Measurements from ENCODE around the gene ISLR.

ISLR gene

DNA sequence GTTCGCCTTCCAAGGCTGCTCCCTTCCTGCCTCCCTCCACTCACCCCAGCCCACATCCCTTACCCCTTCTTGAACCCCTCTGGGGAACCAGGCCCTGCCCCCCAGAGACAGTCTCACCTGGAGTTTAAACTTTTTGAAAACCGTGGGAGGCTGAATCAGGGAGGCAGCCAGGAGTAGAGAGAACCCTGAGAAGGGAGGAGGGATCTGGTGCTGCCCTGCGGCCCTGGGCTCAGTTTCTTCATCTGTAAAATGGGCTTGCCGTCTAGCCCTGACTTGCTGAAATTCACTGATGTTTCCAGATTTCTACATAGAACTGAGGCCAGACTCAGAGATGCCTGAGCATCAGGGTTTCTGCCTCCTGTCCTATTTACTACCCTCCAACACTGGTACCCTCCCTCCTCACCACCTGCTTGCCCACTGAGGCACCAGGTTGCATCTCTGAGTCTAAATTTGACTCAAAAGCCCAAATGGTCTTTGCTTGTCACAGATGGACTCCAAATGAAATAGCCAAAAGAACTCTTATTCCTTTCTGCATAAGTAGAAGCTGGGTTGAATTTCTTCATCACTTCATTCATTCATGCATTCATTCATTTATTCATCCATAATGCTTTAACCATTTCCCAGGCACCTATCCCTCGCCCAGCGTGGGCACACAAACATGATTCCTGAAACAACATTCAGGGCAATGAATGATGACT is 41.0 kb downstream of the ISLR start:
- no peak for TF ChIP-seq TAF1 (IDR thresholded peaks at IDR 0.05; ENCODE audit: borderline replicate concordance, insufficient read depth, low read length)
- no peak for TF ChIP-seq POLR2AphosphoS5 (IDR thresholded peaks at IDR 0.05; ENCODE audit: low read depth, low read length)
- TF ChIP-seq FOXP2 (optimal IDR thresholded peaks at IDR 0.05; ENCODE audit: borderline replicate concordance, extremely low read depth, extremely low read length, insufficient read depth) = no peak
- no peak for TF ChIP-seq SIN3A (IDR thresholded peaks at IDR 0.05; ENCODE audit: borderline replicate concordance, insufficient read depth, low read length)
- TF ChIP-seq, protein P1, sequence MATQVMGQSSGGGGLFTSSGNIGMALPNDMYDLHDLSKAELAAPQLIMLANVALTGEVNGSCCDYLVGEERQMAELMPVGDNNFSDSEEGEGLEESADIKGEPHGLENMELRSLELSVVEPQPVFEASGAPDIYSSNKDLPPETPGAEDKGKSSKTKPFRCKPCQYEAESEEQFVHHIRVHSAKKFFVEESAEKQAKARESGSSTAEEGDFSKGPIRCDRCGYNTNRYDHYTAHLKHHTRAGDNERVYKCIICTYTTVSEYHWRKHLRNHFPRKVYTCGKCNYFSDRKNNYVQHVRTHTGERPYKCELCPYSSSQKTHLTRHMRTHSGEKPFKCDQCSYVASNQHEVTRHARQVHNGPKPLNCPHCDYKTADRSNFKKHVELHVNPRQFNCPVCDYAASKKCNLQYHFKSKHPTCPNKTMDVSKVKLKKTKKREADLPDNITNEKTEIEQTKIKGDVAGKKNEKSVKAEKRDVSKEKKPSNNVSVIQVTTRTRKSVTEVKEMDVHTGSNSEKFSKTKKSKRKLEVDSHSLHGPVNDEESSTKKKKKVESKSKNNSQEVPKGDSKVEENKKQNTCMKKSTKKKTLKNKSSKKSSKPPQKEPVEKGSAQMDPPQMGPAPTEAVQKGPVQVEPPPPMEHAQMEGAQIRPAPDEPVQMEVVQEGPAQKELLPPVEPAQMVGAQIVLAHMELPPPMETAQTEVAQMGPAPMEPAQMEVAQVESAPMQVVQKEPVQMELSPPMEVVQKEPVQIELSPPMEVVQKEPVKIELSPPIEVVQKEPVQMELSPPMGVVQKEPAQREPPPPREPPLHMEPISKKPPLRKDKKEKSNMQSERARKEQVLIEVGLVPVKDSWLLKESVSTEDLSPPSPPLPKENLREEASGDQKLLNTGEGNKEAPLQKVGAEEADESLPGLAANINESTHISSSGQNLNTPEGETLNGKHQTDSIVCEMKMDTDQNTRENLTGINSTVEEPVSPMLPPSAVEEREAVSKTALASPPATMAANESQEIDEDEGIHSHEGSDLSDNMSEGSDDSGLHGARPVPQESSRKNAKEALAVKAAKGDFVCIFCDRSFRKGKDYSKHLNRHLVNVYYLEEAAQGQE (IDR thresholded peaks at IDR 0.05; ENCODE audit: insufficient read depth in 1 of 2, low read depth in 2 of 2, low read length in 2 of 2) = no peak

DNA sequence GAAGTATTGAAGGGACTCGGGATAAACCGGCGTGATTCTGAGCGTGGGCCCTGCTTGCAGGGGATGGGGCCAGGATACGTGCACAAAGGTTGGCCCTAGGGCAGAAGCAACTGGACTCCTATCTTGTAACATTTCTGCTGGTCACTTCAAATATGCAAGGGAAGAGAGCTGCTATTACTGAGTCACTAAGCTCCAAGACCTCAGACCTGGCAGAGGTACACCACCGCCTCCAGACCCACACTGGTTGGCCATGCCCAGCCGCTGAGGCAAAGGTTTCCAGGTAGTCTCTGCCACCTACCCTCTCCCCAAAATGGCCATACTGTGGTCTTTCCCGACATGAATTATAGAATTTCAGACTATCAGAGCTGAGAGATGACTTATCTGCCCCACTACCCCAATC is 42.4 kb downstream of the ISLR start:
- TF ChIP-seq, protein P1 (IDR thresholded peaks at IDR 0.05; ENCODE audit: insufficient read depth in 1 of 2, low read depth in 2 of 2, low read length in 2 of 2) = no peak
- no peak for TF ChIP-seq POLR2AphosphoS5 (IDR thresholded peaks at IDR 0.05; ENCODE audit: low read depth, low read length)
- no peak for TF ChIP-seq TAF1 (IDR thresholded peaks at IDR 0.05; ENCODE audit: borderline replicate concordance, insufficient read depth, low read length)
- TF ChIP-seq SIN3A (IDR thresholded peaks at IDR 0.05; ENCODE audit: borderline replicate concordance, insufficient read depth, low read length) = no peak

DNA sequence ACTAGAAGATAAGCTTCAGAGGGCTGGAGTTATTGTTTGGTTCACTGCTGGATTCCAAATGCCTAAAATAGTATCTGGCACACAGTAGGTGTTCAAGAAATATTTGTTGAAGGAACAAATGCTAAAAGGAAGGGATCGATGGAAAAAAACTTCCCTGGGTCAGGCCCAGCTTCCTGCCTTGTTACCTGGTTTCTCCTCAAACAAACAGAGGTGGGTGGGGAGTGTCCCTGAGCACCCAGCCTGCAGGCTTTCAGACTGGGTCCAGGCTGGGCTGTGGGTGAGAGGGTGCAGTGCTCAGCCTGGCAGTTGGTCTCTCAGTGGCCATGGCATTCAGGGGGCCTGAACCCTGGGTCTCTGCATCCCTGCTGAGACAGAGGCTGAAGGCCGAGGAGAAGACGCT is 43.4 kb downstream of the ISLR start:
- TF ChIP-seq POLR2AphosphoS5 (IDR thresholded peaks at IDR 0.05; ENCODE audit: low read depth, low read length) (no peak), TAF1 (IDR thresholded peaks at IDR 0.05; ENCODE audit: borderline replicate concordance, insufficient read depth, low read length) (no peak), SIN3A (IDR thresholded peaks at IDR 0.05; ENCODE audit: borderline replicate concordance, insufficient read depth, low read length) (no peak), FOXP2 (optimal IDR thresholded peaks at IDR 0.05; ENCODE audit: borderline replicate concordance, extremely low read depth, extremely low read length, insufficient read depth) (no peak)
- TF ChIP-seq, protein P1 (IDR thresholded peaks at IDR 0.05; ENCODE audit: insufficient read depth in 1 of 2, low read depth in 2 of 2, low read length in 2 of 2) = no peak

DNA sequence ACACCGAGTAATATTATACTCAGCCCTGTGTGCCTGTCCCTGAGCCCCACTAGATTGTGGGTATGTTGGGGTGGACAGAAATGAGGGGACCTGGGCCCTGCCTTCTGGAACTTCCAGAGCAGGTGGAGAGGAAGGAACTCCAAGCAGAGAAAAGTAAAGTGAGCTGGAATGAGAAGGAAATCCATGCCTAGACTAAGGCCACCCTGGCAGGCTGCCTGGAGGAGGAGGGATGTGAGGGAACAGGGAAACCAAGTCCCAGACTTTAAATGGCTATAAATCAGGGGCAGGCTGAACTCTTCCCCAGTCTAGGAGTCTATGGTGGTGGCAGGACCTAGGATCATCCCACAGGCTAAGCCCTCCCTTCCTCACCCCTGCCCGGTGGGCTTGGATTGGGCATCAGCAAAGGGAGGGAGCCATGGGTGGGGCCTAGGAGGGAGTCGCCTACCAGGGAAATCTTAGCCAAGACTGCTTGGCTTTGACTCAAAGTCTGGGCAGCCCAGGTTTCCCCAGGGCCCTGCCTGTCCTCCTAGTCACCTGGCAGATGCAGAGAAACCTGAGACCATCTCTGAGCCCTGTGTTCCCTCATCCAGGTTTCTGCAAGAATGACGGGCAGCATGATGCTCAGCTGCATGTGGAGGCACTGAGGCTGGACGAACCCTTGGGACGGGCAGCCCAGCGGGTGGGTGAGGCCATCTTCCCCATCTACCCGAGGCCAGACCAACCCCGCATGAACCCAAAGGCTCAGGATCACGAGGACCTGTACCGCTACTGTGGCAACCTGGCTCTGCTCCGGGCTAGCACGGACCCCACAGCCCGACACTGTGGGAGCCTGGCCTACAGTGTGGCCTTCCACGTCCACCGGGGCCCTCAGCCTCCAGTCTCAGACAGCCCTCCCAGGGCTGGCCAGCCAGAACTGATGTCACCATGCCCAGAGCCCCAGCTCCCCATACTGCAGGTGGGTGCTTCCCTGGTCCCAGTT is 44.7 kb downstream of the ISLR start:
- TF ChIP-seq POLR2AphosphoS5 (IDR thresholded peaks at IDR 0.05; ENCODE audit: low read depth, low read length) = no peak
- no peak for TF ChIP-seq SIN3A (IDR thresholded peaks at IDR 0.05; ENCODE audit: borderline replicate concordance, insufficient read depth, low read length)
- no peak for TF ChIP-seq FOXP2 (optimal IDR thresholded peaks at IDR 0.05; ENCODE audit: borderline replicate concordance, extremely low read depth, extremely low read length, insufficient read depth)
- TF ChIP-seq TAF1 (IDR thresholded peaks at IDR 0.05; ENCODE audit: borderline replicate concordance, insufficient read depth, low read length) = no peak
- TF ChIP-seq, protein P1 (IDR thresholded peaks at IDR 0.05; ENCODE audit: insufficient read depth in 1 of 2, low read depth in 2 of 2, low read length in 2 of 2) = no peak
